K562 (cell line): Measurements from ENCODE around the gene DENND2A. TPM values are rescaled to one million over a fixed set of nuclear protein-coding genes. Genes with fewer than 3 reads are reported as not detected.
A peak's percentile ranks its signal among the peaks of the same experiment; 100 is the strongest.

Experiments used
- BDP1 ChIP-seq: IDR thresholded peaks from 3 replicates; pipeline ENCODE4 v1.6.1; 2011; ENCODE audit not compliant: insufficient read length, insufficient read depth
- EZH2 ChIP-seq: IDR thresholded peaks from 2 replicates; pipeline ENCODE4 v1.6.1; 2012; ENCODE audit warnings: low read depth, mild to moderate bottlenecking, inconsistent platforms, low read length, borderline replicate concordance
- GABPB1 ChIP-seq: sonication (generic); formaldehyde crosslinking; IDR thresholded peaks from 2 replicates; pipeline ENCODE4 v1.8.0; 2022; ENCODE audit warnings: mild to moderate bottlenecking, missing genetic modification reagents
- KAT8 ChIP-seq: fragments of 450-650 bp; IDR thresholded peaks from 2 replicates; pipeline ENCODE4 v1.6.1; 2016; ENCODE audit warnings: low read depth, mild to moderate bottlenecking
- LCOR ChIP-seq: sonication (generic); formaldehyde crosslinking; IDR thresholded peaks from 2 replicates; pipeline ENCODE4 v1.8.0; 2022; ENCODE audit warnings: mild to moderate bottlenecking, missing genetic modification reagents
- MYC ChIP-seq, 2 experiments: fragments of 250-450 bp in 1 of 2; sonication (Bioruptor Pico) in 1 of 2; IDR thresholded peaks; 2 replicates each; pipeline versions ENCODE4 v1.5.1 to v1.6.1; 2012 to 2021; ENCODE audit warnings: low read depth in 2 of 2, borderline replicate concordance in 1 of 2, improper control_type of control experiment in 1 of 2, low read length in 1 of 2, mild to moderate bottlenecking in 1 of 2, moderate library complexity in 1 of 2
- PRMT5 ChIP-seq: sonication (generic); formaldehyde crosslinking; IDR thresholded peaks from 2 replicates; pipeline ENCODE4 v1.5.0; 2020; ENCODE audit warnings: missing genetic modification reagents
- RFX5 ChIP-seq: IDR thresholded peaks from 2 replicates; pipeline ENCODE4 v1.6.1; 2011; ENCODE audit warnings: low read depth, mild to moderate bottlenecking, improper control_type of control experiment, low read length
- SPI1 ChIP-seq: IDR thresholded peaks from 2 replicates; pipeline ENCODE4 v1.6.1; 2011; ENCODE audit warnings: low read depth, low read length, control low read depth, borderline replicate concordance
- TRIM24 ChIP-seq, 2 experiments: fragments of 450-650 bp; IDR thresholded peaks; 2 replicates each; pipeline ENCODE4 v1.6.1; 2016
- ZNF121 ChIP-seq: sonication (generic); formaldehyde crosslinking; conservative IDR thresholded peaks from 2 replicates; pipeline ENCODE4 v1.8.0; 2022; ENCODE audit warnings: missing genetic modification reagents
- ZNF274 ChIP-seq: IDR thresholded peaks from 2 replicates; pipeline ENCODE4 v1.6.1; 2011; ENCODE audit warnings: low read depth, mild to moderate bottlenecking, low read length, moderate library complexity, borderline replicate concordance
- ZNF444 ChIP-seq: fragments of 250-450 bp; sonication (Bioruptor Pico); IDR thresholded peaks from 2 replicates; pipeline ENCODE4 v1.4.0; 2020; ENCODE audit warnings: mild to moderate bottlenecking, moderate library complexity
- polyA plus RNA-seq, 8 experiments: library from polyadenylated mRNA; depleted of rRNA in 4 of 8; stranded (reverse) in 5 of 8; unstranded in 3 of 8; fragments of >200 nt; fragmentation: Nextera tagmentation in 2 of 8; fragmentation: Illumina TruSeq in 1 of 8; extraction: Ambion mirVana in 2 of 8; extraction: Trizol in 1 of 8; gene quantifications; 2 replicates each; pipeline versions ENCODE4 v1.2.1 to v1.2.3, GENCODE V29; 2011 to 2014; ENCODE audit warnings: inconsistent platforms in 1 of 8, missing spikeins in 1 of 8
- total RNA-seq, 7 experiments: library from RNA; depleted of rRNA in 6 of 7; stranded (reverse); fragments of >200 nt in 6 of 7; fragmentation: Illumina TruSeq in 2 of 7; extraction: Trizol in 2 of 7; gene quantifications; 2 replicates each; pipeline versions ENCODE4 v1.2.1 to v1.2.3, GENCODE V29; 2011 to 2021; ENCODE audit warnings: low replicate concordance in 1 of 7
- TF ChIP-seq, protein P1 (sequence below), 2 experiments: fragments of 450-650 bp; formaldehyde crosslinking in 1 of 2; IDR thresholded peaks; 2 replicates each; pipeline versions ENCODE4 v1.4.0 to v1.6.1; 2014 to 2020; ENCODE audit warnings: mild to moderate bottlenecking in 2 of 2, borderline replicate concordance in 1 of 2, low read depth in 1 of 2
- TF ChIP-seq, protein P2 (sequence below): fragments of 250-450 bp; sonication (Bioruptor Pico); IDR thresholded peaks from 2 replicates; pipeline ENCODE4 v1.8.0; 2022; ENCODE audit warnings: moderate library complexity, mild to moderate bottlenecking, inconsistent platforms
- TF ChIP-seq, protein P3 (sequence below): fragments of 250-450 bp; sonication (Bioruptor Pico); IDR thresholded peaks from 2 replicates; pipeline ENCODE4 v1.8.0; 2021; ENCODE audit warnings: moderate library complexity, mild to moderate bottlenecking, inconsistent platforms
- TF ChIP-seq, protein P4 (sequence below): sonication (generic); formaldehyde crosslinking; IDR thresholded peaks from 2 replicates; pipeline ENCODE4 v1.8.0; 2022; ENCODE audit warnings: mild to moderate bottlenecking, missing genetic modification reagents
- TF ChIP-seq, protein P5 (sequence below): fragments of 450-650 bp; IDR thresholded peaks from 2 replicates; pipeline ENCODE4 v1.6.1; 2016; ENCODE audit warnings: antibody characterized with exemption

DENND2A gene
- total and polyA plus RNA-seq, 9 of the 15 experiments (the other 6 are each of a cell fraction or from before 2014, with no cell fraction given) = not detected

DNA sequence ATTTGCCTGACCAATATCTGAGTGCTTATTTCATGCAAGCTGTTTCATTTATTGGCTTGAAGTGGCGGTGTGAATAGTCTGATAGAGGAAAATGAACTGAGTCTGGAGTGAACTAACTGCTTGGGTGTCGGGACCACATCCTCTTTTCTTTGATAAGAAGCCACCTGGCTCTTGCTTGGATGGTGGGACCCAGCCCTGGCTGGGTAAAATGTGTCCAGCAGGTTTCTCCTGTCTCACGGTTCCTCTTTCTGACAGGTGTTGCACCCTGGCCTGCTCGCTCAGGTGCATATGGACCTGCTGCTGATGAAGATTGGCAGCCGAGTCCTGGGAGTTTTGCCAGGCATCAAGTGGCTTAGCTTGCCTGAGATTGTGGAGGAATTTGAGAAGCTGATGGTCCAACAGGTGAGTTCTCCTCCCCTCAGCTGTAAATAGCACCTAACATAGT is 33.8 kb upstream of the DENND2A start (continued):
- TF ChIP-seq, protein P1, sequence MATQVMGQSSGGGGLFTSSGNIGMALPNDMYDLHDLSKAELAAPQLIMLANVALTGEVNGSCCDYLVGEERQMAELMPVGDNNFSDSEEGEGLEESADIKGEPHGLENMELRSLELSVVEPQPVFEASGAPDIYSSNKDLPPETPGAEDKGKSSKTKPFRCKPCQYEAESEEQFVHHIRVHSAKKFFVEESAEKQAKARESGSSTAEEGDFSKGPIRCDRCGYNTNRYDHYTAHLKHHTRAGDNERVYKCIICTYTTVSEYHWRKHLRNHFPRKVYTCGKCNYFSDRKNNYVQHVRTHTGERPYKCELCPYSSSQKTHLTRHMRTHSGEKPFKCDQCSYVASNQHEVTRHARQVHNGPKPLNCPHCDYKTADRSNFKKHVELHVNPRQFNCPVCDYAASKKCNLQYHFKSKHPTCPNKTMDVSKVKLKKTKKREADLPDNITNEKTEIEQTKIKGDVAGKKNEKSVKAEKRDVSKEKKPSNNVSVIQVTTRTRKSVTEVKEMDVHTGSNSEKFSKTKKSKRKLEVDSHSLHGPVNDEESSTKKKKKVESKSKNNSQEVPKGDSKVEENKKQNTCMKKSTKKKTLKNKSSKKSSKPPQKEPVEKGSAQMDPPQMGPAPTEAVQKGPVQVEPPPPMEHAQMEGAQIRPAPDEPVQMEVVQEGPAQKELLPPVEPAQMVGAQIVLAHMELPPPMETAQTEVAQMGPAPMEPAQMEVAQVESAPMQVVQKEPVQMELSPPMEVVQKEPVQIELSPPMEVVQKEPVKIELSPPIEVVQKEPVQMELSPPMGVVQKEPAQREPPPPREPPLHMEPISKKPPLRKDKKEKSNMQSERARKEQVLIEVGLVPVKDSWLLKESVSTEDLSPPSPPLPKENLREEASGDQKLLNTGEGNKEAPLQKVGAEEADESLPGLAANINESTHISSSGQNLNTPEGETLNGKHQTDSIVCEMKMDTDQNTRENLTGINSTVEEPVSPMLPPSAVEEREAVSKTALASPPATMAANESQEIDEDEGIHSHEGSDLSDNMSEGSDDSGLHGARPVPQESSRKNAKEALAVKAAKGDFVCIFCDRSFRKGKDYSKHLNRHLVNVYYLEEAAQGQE (IDR thresholded peaks at IDR 0.05; ENCODE audit: borderline replicate concordance) = no peak
- TF ChIP-seq, protein P1 (CRISPR knock-in tag; IDR thresholded peaks at IDR 0.05; ENCODE audit: low read depth) = no peak
- TF ChIP-seq SPI1 (0 out of 2 replicates have a peak, but pooled peaks have one; percentile 25), RFX5 (no peak), LCOR (CRISPR knock-in tag) (no peak), ZNF274 (no peak), GABPB1 (no peak), EZH2 (no peak), MYC (IDR thresholded peaks at IDR 0.05; ENCODE audit: low read depth, low read length) (no peak), MYC (CRISPR knock-in tag; IDR thresholded peaks at IDR 0.05; ENCODE audit: borderline replicate concordance, low read depth) (no peak), ZNF444 (CRISPR knock-in tag) (no peak), BDP1 (no peak), TRIM24 (IDR thresholded peaks at IDR 0.05) (0 out of 4 replicates have a peak, but pooled peaks of 1 of the 2 experiments have one; percentile 1), ZNF121 (CRISPR knock-in tag) (no peak), PRMT5 (CRISPR knock-in tag) (no peak), KAT8 (no peak)
- TF ChIP-seq, protein P2, sequence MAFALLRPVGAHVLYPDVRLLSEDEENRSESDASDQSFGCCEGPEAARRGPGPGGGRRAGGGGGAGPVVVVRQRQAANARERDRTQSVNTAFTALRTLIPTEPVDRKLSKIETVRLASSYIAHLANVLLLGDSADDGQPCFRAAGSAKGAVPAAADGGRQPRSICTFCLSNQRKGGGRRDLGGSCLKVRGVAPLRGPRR (CRISPR knock-in tag) = no peak
- TF ChIP-seq, protein P3, sequence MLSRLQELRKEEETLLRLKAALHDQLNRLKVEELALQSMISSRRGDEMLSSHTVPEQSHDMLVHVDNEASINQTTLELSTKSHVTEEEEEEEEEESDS (CRISPR knock-in tag) = no peak
- TF ChIP-seq, protein P4, sequence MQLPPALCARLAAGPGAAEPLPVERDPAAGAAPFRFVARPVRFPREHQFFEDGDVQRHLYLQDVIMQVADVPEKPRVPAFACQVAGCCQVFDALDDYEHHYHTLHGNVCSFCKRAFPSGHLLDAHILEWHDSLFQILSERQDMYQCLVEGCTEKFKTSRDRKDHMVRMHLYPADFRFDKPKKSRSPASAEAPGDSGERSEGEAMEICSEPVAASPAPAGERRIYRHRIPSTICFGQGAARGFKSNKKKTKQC (CRISPR knock-in tag) = no peak; the same call in 1 of the 2 replicates
- TF ChIP-seq, protein P5, sequence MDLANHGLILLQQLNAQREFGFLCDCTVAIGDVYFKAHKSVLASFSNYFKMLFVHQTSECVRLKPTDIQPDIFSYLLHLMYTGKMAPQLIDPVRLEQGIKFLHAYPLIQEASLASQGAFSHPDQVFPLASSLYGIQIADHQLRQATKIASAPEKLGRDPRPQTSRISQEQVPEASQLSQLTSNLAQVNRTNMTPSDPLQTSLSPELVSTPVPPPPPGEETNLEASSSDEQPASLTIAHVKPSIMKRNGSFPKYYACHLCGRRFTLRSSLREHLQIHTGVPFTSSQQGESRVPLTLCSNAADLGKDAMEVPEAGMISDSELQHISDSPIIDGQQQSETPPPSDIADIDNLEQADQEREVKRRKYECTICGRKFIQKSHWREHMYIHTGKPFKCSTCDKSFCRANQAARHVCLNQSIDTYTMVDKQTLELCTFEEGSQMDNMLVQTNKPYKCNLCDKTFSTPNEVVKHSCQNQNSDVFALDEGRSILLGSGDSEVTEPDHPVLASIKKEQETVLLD = no peak
